Immature natural killer cell (primary cell): ENCODE results near the gene STARD9. TPM values are rescaled to one million over a fixed set of nuclear protein-coding genes. Genes with fewer than 3 reads are reported as not detected.
A peak's percentile ranks its signal among the peaks of the same experiment; 100 is the strongest.
"Not testable (repeated sequence)": the region's sequence is repeated elsewhere in the genome, so short reads cannot be mapped to it uniquely, and the experiment has no call there.

Source experiments
- DNase-seq, 3 donors: peaks; one replicate each; pipeline ENCODE4 v3.0.0; 2022; ENCODE audit warnings: mixed read lengths in 1 of 3
- H3K27ac Mint-ChIP-seq, 6 donors: one replicate each; pipeline ENCODE4 v1.8.0; 2020; ENCODE audit warnings: mixed read lengths in 6 of 6, mild to moderate bottlenecking in 5 of 6, inconsistent platforms in 4 of 6, moderate library complexity in 3 of 6
- H3K27me3 Mint-ChIP-seq, 3 donors: one replicate each; pipeline ENCODE4 v1.8.0; 2020 to 2021; ENCODE audit warnings: low read depth in 3 of 3, mild to moderate bottlenecking in 3 of 3, mixed read lengths in 3 of 3, moderate library complexity in 3 of 3, inconsistent platforms in 1 of 3
- H3K36me3 Mint-ChIP-seq, 3 donors: one replicate each; pipeline ENCODE4 v1.8.0; 2020; ENCODE audit warnings: mixed read lengths in 3 of 3, inconsistent platforms in 2 of 3, mild to moderate bottlenecking in 2 of 3
- H3K4me1 Mint-ChIP-seq, 2 donors: one replicate each; pipeline ENCODE4 v1.8.0; 2020; ENCODE audit warnings: inconsistent platforms in 2 of 2, mild to moderate bottlenecking in 2 of 2, mixed read lengths in 2 of 2, moderate library complexity in 1 of 2
- H3K4me3 Mint-ChIP-seq, 5 donors: one replicate each; pipeline ENCODE4 v1.8.0; 2020; ENCODE audit warnings: mild to moderate bottlenecking in 5 of 5, mixed read lengths in 5 of 5, inconsistent platforms in 3 of 5, moderate library complexity in 3 of 5
- H3K9me3 Mint-ChIP-seq, 6 donors: one replicate each; pipeline ENCODE4 v1.8.0; 2020; ENCODE audit warnings: mild to moderate bottlenecking in 6 of 6, mixed read lengths in 6 of 6, inconsistent platforms in 4 of 6, moderate library complexity in 3 of 6
- polyA plus RNA-seq, 3 donors: library from polyadenylated mRNA; unstranded; fragments of 300-500 nt; fragmentation: Illumina TruSeq; gene quantifications; one replicate each; pipeline ENCODE4 v1.2.3, GENCODE V29; 2021

Gene STARD9
- polyA plus RNA-seq, result 1 to 10 TPM in 2 of 3 donors, not detected in 1; 1.1 to 2.3 TPM

DNA sequence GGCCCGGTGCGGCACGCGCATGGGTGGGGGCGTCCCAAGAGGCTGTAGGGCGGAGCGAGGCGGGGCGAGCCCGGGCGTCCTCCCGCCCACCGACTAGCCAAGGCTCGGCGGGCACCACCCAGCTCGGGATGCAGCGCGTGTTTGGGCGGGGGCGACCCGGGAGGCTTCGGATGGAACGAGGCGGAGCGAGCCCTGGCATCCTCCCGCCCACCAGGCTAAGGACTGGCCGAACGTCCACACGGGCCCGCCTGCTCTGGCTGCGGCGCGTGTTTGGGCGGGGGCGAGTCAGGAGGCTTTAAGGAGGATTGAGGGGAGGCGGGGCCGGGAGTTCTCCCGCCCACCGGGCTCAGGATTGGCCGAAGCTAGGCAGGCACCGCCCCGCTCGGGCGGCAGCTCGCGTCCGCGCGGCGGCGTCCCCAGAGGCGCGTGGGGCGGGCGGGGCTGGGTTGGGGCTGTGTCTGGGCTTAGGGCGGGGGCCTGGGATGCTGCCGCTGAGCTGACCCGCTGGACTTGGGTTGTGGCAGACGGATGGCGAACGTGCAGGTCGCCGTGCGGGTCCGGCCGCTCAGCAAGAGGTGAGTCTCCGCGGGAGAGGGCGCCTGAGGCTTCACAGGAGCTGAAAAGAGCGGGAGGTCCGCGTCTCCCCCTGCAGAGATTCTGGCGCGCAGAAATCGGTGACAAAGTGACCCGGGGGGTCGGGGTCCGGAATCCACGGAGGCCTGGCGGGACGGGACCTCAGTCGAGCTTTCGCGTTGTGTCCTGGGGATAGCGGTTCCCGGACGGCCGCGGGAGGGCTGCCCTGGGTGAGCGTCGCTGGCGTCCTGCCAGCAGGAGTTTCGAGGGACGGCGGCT lies at the start of gene STARD9:
Gene STARD9, plus strand, starts transcription at position 419 of the 852 bp plus-strand sequence. Its CDS starts 110 bp downstream, at position 529.
- Mint-ChIP-seq H3K27ac (peak within 1 kb of the TSS; percentile 82 to 89 (median 86)), H3K27me3 (peaks cover 1 to 11% (median 5%) of the 10 kb centered on the region in 3 donors), H3K4me3 (peak within 1 kb of the TSS; percentile 90 to 95 (median 94)), H3K36me3 (no peaks in the 10 kb centered on the region), H3K9me3 (no peaks in the 10 kb centered on the region), H3K4me1 (peaks cover 32 to 41% of the 10 kb centered on the region in 2 donors)
- DNase-seq, result peak; percentile 95 to 96 (median 96)

GRCh38 chr15:42528970-42529369 lies 46.4 kb upstream of the STARD9 start:
- Mint-ChIP-seq H3K4me1 (no peaks in the 10 kb centered on the region), H3K4me3 (no peak overlapping the region), H3K36me3 (peaks cover 19 to 22% (median 21%) of the 10 kb centered on the region in 3 donors), H3K27ac (no peak overlapping the region), H3K27me3 (peaks cover 0 to 2% (median 0%) of the 10 kb centered on the region in 3 donors), H3K9me3 (no peaks in the 10 kb centered on the region)
- no peak for DNase-seq

DNA sequence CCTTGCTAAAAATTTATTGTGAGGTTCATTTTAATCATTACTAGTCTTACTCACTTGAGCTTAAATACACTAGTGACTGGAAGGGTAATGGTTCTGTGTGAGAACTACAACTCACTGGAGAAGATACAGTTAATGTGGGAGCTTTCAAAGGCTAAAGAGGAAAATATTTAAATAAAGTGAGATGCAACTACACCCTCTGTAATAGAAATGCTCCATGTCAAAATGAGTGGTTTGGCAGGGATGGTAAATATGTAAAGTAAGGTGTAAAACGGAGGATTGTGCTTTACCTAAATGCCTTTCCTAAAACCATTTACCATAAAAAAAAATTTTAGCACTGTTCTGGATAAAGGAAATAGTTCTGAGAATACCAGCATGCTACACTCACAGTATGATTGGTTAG lies 42.2 kb upstream of the STARD9 start:
- peaks cover 0 to 2% (median 1%) of the 10 kb centered on the region in 3 donors for H3K27me3 Mint-ChIP-seq
- no peaks in the 10 kb centered on the region for H3K4me1 Mint-ChIP-seq
- peaks cover 13 to 25% (median 15%) of the 10 kb centered on the region in 3 donors for H3K36me3 Mint-ChIP-seq
- H3K27ac Mint-ChIP-seq, result no peak overlapping the region
- no peaks in the 10 kb centered on the region for H3K9me3 Mint-ChIP-seq
- H3K4me3 Mint-ChIP-seq, result no peak overlapping the region
- no peak for DNase-seq

- Mint-ChIP-seq H3K4me3 (no peak overlapping the region), H3K36me3 (peaks cover 4 to 16% (median 10%) of the 10 kb centered on the region in 3 donors), H3K9me3 (peaks cover 0 to 1% (median 0%) of the 10 kb centered on the region in 6 donors), H3K4me1 (peaks cover 30 to 50% of the 10 kb centered on the region in 2 donors), H3K27ac (no peak overlapping the region), H3K27me3 (peaks cover 7 to 14% (median 12%) of the 10 kb centered on the region in 3 donors)
- no peak for DNase-seq
Measured at GRCh38 chr15:42544853-42545629, 30.4 kb upstream of the STARD9 start.

DNA sequence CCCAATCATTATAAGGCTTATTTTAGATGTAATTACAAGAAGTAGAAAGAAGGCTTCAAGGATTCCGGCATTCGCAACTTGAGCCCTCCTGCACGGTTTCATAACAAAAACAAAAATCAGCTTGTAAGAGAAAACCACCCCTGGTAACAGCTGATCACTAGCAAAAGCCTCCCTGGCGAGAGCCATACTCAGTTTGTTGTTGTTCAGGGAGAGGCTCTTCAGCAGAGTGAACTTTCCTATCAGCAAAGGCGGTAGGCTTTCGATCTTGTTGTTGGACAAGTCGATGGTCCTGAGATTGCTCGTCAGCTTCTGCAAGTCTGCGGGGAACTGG lies 27.5 kb upstream of the STARD9 start:
- H3K9me3 Mint-ChIP-seq, result peaks cover 0 to 1% (median 0%) of the 10 kb centered on the region in 6 donors
- H3K4me1 Mint-ChIP-seq, result peaks cover 31 to 59% of the 10 kb centered on the region in 2 donors
- peaks cover 7 to 14% (median 12%) of the 10 kb centered on the region in 3 donors for H3K27me3 Mint-ChIP-seq
- H3K36me3 Mint-ChIP-seq, result peaks cover 0 to 9% (median 5%) of the 10 kb centered on the region in 3 donors
- H3K4me3 Mint-ChIP-seq, result peak overlapping the region; percentile 92 to 99 (median 97)
- DNase-seq, result no peak
- peak overlapping the region; percentile 89 to 98 (median 94) for H3K27ac Mint-ChIP-seq

GRCh38 chr15:42548249-42549031 lies 27.0 kb upstream of the STARD9 start, which contains the start of the genes HAUS2 and LRRC57:
HAUS2 (plus strand) TSS chr15:42548838; CDS start chr15:42548873, 35 bp downstream.
LRRC57 (minus strand) TSS chr15:42548793; CDS start chr15:42548434, 359 bp downstream.
- peak; percentile 81 to 84 (median 84) for DNase-seq
- H3K36me3 Mint-ChIP-seq, result peaks cover 0 to 9% (median 5%) of the 10 kb centered on the region in 3 donors
- peak within 1 kb of the TSS; percentile 92 to 99 (median 97) for H3K4me3 Mint-ChIP-seq
- peaks cover 0 to 1% (median 0%) of the 10 kb centered on the region in 6 donors for H3K9me3 Mint-ChIP-seq
- H3K27me3 Mint-ChIP-seq, result peaks cover 7 to 14% (median 12%) of the 10 kb centered on the region in 3 donors
- H3K27ac Mint-ChIP-seq, result peak within 1 kb of the TSS; percentile 89 to 98 (median 94)
- peaks cover 31 to 62% of the 10 kb centered on the region in 2 donors for H3K4me1 Mint-ChIP-seq

GRCh38 chr15:42549032-42549491 lies 26.3 kb upstream of the STARD9 start:
- H3K4me1 Mint-ChIP-seq, result peaks cover 35 to 68% of the 10 kb centered on the region in 2 donors
- H3K9me3 Mint-ChIP-seq, result peaks cover 0 to 1% (median 0%) of the 10 kb centered on the region in 6 donors
- DNase-seq, result no peak

GRCh38 chr15:42549741-42550392 lies 25.5 kb upstream of the STARD9 start:
- H3K27ac Mint-ChIP-seq, result peak overlapping the region; percentile 2 to 89 (median 44)
- H3K4me1 Mint-ChIP-seq, result peaks cover 35 to 73% of the 10 kb centered on the region in 2 donors
- H3K9me3 Mint-ChIP-seq, result peaks cover 0 to 1% (median 0%) of the 10 kb centered on the region in 6 donors
- no peak for DNase-seq
- peaks cover 7 to 14% (median 12%) of the 10 kb centered on the region in 3 donors for H3K27me3 Mint-ChIP-seq
- H3K4me3 Mint-ChIP-seq, result peak overlapping the region; percentile 67 to 99 (median 78)
- peaks cover 0 to 5% (median 3%) of the 10 kb centered on the region in 3 donors for H3K36me3 Mint-ChIP-seq

More at GRCh38 chr15:42549032-42549491, 26.3 kb upstream of the STARD9 start:
- Mint-ChIP-seq H3K4me3 (peak overlapping the region; percentile 92 to 99 (median 97)), H3K27ac (peak overlapping the region; percentile 89 to 98 (median 94)), H3K36me3 (peaks cover 0 to 5% (median 4%) of the 10 kb centered on the region in 3 donors), H3K27me3 (peaks cover 7 to 14% (median 12%) of the 10 kb centered on the region in 3 donors)

DNA sequence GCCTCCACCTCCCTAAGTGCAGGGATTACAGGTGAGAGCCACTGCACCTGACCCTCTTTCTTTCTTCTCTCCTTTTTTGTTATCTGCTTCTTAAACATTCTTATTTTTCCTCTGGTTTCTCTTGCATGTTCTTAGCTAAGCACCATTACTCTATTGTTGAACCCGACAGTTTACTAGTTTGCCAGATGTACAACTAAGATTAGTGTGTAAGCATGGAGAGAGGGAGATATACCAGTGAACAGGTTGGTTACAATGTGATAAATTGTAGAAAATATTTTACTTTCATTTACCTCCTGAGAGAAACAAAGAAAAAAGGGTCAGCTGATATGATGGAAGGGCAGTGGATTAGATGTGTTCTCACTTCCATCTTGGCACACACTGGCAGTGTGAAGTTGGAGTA lies 21.9 kb upstream of the STARD9 start:
- Mint-ChIP-seq H3K27me3 (peaks cover 5 to 7% (median 6%) of the 10 kb centered on the region in 3 donors), H3K4me3 (no peak overlapping the region), H3K27ac (peak overlapping the region in 2 of 6 donors; percentile 5 to 47), H3K4me1 (peaks cover 18 to 45% of the 10 kb centered on the region in 2 donors), H3K36me3 (no peaks in the 10 kb centered on the region), H3K9me3 (peaks cover 0 to 1% (median 0%) of the 10 kb centered on the region in 6 donors)
- no peak for DNase-seq

DNA sequence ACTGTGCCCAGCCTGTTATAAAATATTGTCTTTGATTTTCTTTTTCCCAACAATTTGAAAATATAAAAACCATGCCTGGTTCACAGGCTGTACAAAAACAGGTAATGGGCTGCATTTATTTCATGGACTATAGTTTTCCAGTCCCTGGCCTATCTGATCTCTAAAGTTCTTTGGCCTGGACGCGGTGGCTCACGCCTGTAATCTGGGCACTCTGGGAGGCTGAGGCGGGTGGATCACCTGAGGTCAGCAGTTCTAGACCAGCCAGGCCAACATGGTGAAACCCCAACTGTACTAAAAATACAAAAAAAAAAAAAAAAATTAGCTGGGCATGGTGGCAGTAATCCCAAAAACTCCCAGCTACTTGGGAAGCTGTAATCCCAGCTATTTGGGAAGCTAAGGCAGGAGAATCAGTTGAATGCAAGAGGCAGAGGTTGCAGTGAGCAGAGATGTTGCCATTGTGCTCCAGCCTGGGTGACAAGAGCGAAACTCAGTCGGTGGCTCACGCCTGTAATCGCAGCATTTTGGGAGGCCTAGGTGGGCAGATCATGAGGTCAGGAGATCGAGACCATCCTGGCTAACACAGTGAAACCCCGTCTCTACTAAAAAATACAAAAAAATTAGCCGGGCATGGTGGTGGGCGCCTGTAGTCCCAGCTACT lies 18.7 kb upstream of the STARD9 start:
- DNase-seq, H3K27ac Mint-ChIP-seq, H3K9me3 Mint-ChIP-seq, H3K4me3 Mint-ChIP-seq, H3K27me3 Mint-ChIP-seq: not testable (repeated sequence)
- Mint-ChIP-seq H3K36me3 (peaks cover 5 to 16% (median 14%) of the 10 kb centered on the region in 3 donors), H3K4me1 (peaks cover 5 to 29% of the 10 kb centered on the region in 2 donors)

- H3K9me3 Mint-ChIP-seq, result no peaks in the 10 kb centered on the region
- DNase-seq, result no peak
- no peak overlapping the region for H3K4me3 Mint-ChIP-seq
- H3K27me3 Mint-ChIP-seq, result peaks cover 0 to 2% (median 2%) of the 10 kb centered on the region in 3 donors
- peaks cover 2 to 17% of the 10 kb centered on the region in 2 donors for H3K4me1 Mint-ChIP-seq
- no peak overlapping the region for H3K27ac Mint-ChIP-seq
- peaks cover 5 to 21% (median 14%) of the 10 kb centered on the region in 3 donors for H3K36me3 Mint-ChIP-seq
Measured at GRCh38 chr15:42558739-42559138, 16.7 kb upstream of the STARD9 start.
